GM19023 (cell line): Measurements from ENCODE around the gene ATXN1.

Experiments used
- ATAC-seq: cut with Tn5 transposase; IDR thresholded peaks from one replicate; pipeline ENCODE4 v1.9.1; 2021; ENCODE audit warnings: mild to moderate bottlenecking, moderate library complexity; ENCODE audit not compliant: unreplicated experiment

ATXN1 gene

DNA sequence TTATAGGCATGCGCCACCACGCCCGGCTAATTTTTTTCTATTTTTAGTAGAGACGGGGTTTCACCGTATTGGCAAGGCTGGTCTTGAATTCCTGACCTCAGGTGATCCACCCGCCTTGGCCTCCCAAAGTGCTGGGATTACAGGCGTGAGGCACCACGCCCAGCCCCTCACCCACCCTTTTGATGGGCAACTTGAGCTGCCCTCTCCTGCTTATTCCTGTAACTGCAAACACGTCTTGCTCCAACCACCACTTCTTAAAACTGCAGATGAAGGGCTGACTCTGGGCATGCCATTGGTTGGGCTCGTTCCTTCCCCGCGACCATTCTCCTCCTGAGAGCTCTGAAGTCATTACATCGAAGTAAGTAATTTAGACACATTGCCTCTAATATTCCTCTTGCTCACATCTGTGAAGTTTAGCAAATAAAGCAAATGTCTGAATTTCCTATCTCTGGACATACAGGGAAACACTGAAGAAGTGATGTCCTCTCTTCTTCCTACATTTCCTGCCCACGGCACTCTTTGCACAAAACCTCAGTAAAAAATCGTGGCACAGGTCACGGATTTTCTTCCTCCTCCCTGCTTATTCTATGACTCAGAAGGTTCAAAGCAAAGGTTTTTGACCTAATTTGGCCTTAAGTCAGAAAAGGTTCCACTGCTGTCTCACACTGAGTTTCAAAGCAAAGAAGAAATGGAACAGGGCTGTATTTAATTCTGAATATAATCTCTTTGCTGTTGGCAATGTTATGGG lies 405.4 kb downstream of the ATXN1 start:
- ATAC-seq: no peak

DNA sequence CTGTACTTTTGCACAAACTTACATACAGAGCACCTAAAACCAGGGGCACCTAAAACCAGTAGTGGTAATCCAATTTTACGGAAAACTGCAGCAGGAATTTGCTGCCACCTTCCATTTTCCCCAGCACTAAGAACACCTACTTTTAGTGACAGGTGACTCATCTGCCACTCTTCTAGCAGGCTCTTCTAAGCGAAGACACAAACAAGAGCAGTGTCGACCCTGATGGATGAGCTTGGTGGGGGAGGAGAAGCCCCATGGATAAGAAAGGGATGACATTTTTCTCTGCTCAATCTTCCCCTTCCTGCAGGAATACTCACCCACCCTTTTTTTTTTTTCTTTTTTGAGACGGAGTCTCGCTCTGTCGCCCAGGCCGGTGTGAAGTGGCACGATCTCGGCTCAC lies 406.0 kb downstream of the ATXN1 start:
- no peak for ATAC-seq

DNA sequence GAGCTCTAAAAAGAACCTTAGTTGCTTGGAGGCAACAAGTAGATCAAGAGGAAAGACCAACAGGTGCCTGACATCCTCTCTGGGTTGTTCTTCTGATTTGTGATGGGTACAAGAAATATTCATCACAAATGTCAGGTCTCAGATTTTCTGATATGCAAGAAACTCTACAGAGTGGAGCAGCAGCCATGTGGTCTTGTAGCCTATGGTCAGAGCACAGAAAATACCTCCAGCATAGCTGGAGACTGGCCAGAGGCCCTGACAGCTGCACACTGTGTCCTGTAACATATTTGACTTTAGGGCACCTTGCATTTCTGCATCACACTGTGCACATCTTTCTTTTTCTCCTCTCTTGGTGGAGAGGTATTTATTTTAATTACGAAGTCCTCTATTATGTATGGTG lies 406.6 kb downstream of the ATXN1 start:
- no peak for ATAC-seq

DNA sequence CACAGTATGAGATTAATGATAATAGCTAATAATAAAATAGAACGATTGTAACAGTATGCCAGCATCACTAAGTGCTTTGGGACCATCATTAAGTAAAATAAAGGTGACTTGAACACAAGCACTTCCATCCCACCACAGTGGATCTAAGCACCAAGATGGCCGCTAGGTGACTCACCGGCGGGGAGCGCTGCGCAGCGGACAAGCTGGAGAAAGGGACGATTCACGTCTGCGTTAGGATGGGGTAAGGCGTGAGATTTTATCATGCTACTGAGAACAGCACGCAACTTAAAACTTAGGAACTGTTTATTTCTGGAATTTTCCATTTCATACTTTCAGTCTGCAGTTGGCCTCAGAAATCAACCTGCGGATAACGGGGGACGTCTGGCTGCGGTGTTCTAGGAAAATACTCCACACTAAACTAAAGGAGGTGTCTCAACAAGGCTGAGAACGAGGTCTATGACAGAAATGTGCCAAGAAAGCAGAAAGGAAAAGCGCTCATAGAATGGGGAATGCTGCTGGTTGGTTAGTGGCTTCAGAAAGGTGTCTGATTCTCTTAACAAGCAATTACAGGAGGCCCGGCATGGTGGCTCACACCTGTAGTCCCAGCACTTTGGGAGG lies 408.3 kb downstream of the ATXN1 start:
- no peak for ATAC-seq

DNA sequence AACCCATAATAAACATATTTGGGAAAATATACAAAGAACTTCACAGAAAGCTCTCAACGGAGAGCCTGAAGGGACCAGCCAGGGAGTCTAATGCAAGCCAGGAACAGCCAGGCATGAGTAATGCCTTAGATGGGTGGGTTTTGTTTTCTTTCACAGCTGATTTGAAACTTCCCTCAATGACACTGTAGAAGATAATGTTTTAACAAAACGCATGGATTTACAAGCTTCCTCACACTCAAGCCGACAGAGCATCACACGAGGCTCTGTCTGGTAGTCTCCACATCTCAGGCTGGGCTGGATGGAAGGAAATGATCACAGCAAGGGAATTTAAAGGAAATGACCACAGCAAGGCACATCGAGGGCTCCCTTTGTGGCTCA lies 409.0 kb downstream of the ATXN1 start:
- ATAC-seq: no peak

DNA sequence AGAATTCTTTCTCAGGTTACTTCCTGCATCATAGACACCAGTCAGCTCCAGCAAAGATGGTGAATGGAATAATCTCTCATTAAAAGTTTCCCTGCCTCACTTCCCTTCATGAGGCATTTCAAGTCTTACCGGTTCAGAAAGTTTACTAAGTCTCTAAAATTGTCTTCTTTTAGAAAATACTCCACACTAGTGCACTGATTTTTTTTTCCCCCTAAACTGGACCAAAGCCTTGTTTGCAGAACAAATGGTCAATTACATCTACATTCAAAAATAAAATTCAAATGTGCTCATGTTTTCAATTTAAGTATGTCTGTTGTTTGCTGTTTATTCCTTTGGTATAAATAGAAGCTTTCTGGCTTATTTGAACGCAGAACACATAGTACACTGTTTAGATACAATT lies 411.7 kb downstream of the ATXN1 start:
- no peak for ATAC-seq

DNA sequence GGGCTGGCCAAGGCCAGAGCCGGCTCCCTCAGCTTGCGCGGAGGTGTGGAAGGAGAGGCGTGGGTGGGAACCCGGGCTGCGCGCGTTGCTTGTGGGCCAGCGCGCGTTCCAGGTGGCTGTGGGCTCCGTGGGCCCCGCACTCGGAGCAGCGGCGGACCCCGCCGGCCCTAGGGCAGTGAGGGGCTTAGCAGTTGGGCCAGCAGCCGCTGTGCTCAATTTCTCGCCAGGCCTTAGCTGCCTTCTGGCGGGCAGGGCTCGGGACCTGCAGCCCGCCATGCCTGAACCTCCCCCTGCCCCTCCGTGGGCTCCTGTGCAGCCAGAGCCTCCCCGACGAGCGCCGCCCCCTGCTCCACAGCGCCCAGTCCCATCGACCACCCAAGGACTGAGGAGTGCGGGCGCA lies 414.4 kb downstream of the ATXN1 start:
- no peak for ATAC-seq

DNA sequence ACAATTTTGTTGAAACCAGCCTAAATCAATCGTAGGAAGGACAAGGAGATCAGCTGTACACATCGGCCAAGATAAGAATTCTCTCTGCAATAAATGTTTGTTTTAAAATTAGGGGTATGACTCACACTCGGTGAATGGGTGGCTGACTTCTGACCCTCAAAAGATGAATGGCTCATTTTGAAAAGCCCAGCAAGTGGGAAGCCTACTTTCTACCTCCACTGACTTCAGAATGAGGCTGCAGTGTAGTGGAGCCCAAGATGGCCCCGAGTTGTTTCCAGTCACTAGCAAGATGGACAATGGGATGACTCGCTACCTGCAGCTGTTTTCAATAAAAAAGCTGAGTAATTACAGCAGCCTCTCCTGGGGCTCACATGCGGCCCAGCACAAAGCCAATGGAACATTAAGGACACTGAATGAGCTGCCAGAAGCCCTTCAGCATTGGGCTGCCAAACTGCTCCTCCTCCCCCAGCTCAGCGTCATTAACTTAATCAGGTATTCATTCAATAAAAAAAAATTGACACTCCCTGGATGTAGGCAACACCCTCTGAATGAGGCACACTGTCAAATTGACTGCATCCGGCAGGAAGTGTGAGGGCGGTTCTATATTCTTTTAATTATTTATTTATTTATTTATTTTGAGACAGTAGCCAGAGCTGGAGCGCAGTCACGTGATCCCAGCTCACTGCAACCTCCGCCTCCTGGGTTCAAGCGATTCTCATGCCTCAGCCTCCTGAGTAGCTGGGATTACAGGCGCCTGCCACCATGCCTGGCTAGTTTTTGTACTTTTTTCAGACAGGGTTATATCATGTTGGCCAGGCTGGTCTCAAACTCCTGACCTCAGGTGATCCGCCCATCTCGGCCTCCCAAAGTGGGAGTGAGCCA lies 415.6 kb downstream of the ATXN1 start:
- ATAC-seq: no peak

DNA sequence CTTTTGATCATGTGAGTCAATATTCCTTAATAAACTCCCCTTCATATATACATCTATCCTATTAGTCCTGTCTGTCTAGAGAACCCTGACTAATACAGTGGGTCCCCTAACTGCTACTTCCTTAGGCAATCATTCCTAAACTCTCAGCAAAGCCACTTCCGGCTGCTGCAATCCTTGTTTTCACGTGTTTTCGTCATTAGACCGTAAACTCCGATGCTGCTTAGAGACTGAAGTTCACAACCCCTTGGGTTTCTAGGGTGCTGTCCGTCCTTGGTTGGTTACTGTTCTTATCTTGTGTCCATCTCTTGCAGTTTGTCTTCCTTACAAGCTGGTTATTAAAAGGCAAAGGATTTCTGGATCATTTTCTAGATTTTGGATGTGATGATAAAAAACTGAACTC lies 416.5 kb downstream of the ATXN1 start:
- no peak for ATAC-seq

DNA sequence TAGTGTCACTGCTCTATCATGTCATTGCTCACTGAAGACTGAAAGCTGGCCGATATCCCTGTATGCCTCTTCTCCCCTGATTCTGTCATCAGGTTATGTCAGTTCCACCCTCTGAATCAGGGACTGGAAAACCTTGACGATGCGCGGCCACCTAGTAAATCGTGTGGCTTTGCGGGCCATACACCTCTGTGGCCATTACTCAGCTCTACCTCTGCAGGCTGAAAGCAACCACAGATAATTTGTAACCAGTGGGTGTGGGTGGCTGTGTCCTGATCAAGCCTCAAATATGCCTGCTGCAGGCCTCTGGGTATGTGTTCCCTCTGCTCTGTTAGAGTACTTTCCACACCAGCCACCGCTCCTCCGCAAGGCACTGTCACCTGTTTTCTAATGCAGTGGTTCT lies 417.7 kb downstream of the ATXN1 start:
- no peak for ATAC-seq

DNA sequence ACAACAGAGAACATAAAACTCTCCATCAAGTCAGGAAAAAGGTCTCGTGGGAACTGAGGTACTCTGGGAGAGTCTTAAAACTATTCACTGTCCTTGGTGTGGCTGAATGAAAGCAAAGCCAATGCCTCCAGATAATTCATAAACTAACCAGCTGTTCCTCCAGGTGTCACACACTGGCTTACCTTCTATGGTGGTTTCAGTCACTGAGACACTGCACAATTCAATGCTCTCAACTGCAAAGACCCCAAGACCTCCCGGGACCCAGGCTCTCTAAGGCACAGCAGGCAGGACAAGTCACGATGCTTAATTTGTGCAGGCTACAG lies 422.0 kb downstream of the ATXN1 start:
- ATAC-seq: no peak

DNA sequence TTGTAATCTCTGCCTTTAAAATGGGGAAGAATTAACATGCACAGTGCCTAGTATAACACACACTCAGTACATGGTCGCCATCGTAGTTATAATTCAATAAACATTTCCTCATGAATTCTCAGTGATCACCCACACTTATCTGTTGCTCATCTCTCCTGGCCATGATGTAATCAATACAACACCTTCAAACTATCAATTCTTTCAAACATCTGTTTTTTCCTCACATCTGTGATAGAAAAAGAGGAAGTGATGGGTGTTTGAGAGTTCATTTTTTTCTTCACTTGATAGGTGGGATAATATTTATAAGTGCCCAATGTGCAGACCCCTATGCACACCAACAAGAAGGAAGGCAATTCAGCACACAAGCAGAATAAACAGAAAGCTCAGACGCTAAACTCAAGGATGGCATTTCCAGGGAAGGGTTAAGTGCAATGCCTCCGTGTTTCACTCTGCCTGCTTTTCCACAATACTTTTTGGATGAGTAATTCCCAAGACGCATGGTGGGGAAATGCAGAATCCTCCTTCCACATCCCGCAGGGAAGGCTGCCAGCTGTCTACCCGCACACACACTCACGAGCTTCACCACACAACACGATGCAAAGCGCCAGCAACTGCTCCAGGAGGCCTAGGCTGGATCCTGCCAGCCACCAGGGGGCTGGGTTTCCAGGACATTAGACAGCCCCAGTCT lies 422.5 kb downstream of the ATXN1 start:
- ATAC-seq: no peak

DNA sequence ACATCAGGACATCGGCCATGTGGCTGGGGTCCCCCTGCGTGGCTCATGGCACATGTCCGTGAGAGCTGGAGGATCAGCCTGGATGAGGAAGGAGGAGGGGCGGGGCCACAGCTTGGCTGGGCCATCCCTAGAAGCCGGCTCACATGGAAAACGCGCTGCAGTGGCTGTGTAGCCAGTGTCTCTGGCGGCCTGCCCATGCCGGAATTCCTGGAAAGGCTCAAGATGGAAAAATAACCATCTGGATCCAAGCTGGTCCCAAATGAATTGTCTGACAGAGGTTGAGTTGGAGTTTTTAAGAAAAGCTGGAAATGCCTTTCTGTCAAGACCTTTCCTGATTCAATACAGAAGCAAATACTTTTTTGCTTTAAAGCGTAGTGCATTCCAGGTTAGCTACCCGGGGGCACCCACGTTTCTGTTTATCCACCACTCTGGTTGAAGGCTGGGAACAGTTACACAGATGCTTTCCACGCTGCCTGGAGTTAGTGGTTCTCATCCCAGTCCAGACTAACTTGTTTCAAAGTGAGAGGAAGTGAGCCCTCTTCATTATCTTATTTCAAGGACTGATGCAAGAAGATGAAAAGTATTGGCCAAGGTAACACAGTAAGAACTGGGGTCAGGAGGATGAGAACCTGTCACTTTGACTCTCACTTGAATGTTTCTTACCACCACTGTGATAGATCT lies 423.8 kb downstream of the ATXN1 start:
- ATAC-seq: no peak

DNA sequence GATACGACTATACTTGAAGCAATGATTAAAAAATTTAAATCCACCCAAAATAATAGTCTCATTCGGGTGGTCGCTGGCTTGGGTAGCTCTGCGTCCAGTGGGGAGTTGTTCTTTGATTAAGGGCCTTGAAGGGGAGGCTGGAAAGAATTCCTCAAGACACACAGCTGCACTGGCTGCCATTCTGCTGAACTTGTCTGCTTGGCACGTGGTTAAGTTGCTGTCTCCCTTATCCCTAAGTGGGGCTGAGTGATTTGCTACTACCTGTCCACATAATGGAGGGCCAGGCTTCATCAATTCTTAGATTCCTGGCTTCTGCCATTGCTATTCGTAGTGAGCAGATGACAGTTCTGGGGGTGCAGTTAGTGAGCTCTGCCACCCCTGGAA lies 424.4 kb downstream of the ATXN1 start:
- ATAC-seq: no peak

DNA sequence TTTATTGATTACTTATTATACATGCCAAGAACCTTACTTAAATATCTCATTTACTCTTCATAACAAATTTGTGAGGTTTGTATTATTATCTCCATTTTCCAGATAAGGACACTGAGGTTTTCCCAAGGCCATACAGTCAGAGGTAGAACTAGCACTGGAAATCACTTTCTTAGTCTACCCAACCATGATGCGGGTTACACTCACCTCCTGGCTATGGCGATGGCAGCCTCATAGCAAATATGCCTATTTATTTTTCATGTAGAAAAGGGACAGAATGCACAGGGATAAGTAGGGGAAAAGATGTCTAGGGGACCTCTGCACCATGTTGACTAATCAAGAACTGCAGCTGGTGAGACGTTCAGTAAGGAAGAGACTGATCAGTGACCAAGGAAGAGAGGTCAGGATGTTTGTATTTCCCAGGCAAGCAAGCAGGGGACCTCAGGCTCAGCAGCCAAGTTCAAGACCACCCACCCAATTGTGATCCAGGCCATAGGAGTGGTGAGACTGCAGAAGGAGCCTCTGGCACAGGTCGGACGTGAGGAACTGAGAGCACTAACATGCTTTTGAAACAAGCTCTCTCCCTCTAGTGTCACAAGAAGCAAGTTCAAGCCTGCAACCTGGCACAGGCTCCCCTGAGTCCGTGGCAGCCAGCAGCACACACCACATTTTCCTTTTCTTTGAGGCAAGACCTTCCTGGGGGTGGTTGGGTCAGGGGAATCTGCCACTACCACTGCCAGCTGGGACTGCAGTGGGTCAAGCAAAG lies 425.0 kb downstream of the ATXN1 start:
- ATAC-seq: no peak

DNA sequence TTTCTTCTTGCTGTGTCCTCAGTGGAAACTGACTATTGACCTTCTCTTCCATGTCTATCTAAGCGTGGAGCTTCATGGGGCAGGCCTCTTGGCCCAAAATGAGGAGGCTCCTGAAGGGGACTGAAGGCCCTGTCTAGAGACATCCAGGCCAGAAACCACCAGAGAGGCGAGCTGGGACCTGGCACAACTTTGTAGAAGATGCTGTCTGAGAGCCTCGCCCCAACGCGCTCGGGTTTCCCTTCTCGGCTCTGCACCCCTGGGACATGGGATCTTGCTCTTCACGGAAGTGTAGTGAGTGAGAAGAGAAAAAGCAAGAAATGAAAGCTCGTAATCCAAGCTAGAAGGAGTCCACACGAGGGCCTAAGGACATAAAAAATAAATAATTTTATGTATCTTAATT lies 426.1 kb downstream of the ATXN1 start:
- no peak for ATAC-seq

DNA sequence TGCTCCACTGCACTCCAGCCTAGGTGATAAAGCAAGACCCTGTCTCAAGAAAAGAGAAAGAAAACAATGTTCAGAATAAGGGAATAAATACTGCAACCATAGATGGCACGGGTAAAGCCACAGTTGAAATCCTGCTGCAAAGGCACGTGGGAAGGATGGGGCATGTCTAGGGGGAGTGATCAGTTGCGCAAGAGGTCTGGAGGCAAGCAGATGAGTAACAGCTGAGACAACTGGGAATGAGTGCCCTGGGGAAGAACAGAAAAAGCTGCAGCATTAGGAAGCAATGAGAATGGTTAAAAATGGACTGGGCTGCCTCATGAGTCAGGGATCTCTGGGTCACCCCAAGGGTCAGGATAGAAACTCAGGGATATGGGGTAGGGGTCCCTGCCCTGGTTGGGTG lies 426.6 kb downstream of the ATXN1 start:
- ATAC-seq: no peak

DNA sequence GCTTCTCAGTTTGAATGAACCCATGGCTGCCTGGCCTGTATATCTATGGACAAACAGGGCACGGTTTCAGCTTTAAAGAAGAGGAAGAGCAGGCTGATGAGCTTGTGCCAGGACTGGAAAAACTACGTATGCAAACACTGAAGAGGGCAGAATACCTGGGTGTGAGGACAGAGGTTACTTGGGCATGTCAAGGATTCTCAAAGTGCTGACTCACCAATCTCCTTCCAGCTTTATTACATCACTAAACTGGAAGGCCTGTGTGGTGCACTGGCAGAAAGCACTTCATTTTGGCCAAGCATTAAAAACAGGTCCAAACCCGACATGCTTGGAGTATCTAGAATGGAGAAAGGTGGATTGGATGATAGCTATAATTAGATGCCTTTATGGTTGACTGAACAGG lies 427.7 kb downstream of the ATXN1 start:
- no peak for ATAC-seq

DNA sequence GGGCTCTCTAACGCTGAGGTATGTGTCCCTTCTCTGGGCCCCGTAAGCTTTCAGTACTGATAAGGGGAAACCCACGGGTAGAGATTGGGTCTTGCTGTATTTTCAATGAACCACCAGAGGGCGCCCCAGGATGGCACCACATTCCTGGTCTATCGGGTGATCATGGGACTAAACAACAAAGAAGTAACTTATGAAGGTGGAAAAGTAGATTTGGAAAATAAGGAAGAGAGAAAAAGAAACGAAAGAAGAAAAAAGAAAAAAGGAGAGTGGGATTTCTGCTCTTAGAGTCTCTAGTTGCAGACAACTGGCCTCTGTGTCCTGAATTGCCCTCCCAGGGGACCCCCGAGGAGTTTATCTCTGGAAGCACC lies 429.1 kb downstream of the ATXN1 start:
- peak; percentile 85 for ATAC-seq
